IMR-90 (cell line): ENCODE data around the gene OR5AC2. TPM values are rescaled to one million over a fixed set of nuclear protein-coding genes. Genes with fewer than 3 reads are reported as not detected.

ENCODE experiments used
- ATAC-seq: fragments of 200-7000 bp; cut with Tn5 transposase; 2 replicates; pipeline ENCODE4 v1.9.1; 2020; ENCODE audit warnings: low read depth, mild to moderate bottlenecking, moderate library complexity
- BruUV-seq: library from RNA; stranded (reverse); fragments of 400-500 nt; replicated peaks from 2 replicates; lab custom pipeline; 2021; lab: Mats Ljungman, UMichigan
- CTCF ChIA-PET: fragments of 300-600 bp; formaldehyde crosslinking; extraction: SDS; loops from one replicate; lab custom pipeline; 2021; ENCODE audit warnings: antibody characterized with exemption; lab: Yijun Ruan, JAX
- POLR2A ChIA-PET: fragments of 300-600 bp; sonication (Branson Sonifier 250); formaldehyde crosslinking; loops from one replicate; lab custom pipeline; 2022; ENCODE audit warnings: antibody characterized with exemption; ENCODE audit not compliant: unreplicated experiment; lab: Charles Lee
- DNase-seq: peaks from one replicate; pipeline ENCODE4 v3.0.0; 2013
- H2AFZ ChIP-seq: replicated peaks from 2 replicates; pipeline ENCODE3; 2013; ENCODE audit warnings: low read length, mild to moderate bottlenecking; ENCODE audit not compliant: poor library complexity
- H2AK5ac ChIP-seq: 2 replicates; pipeline ENCODE4 v1.6.1; 2013; ENCODE audit warnings: low read depth, low read length, inconsistent platforms
- H2AK9ac ChIP-seq: replicated peaks from 2 replicates; pipeline ENCODE3; 2013; ENCODE audit warnings: mild to moderate bottlenecking, low read depth, low read length, moderate library complexity; ENCODE audit not compliant: poor library complexity
- H2BK120ac ChIP-seq: 2 replicates; pipeline ENCODE4 v1.6.1; 2013; ENCODE audit warnings: low read depth, low read length, inconsistent platforms
- H2BK15ac ChIP-seq: 3 replicates; pipeline ENCODE4 v1.6.1; 2013; ENCODE audit warnings: low read depth, low read length, inconsistent platforms
- H2BK20ac ChIP-seq: 2 replicates; pipeline ENCODE4 v1.6.1; 2013; ENCODE audit warnings: low read depth, mild to moderate bottlenecking, inconsistent platforms, low read length, moderate library complexity
- H2BK5ac ChIP-seq: 2 replicates; pipeline ENCODE4 v1.6.1; 2013; ENCODE audit warnings: mild to moderate bottlenecking, low read depth, low read length, inconsistent platforms; ENCODE audit not compliant: poor library complexity, severe bottlenecking
- H3K14ac ChIP-seq: replicated peaks from 2 replicates; pipeline ENCODE4 v1.6.1; 2013; ENCODE audit warnings: low read depth, low read length, inconsistent platforms
- H3K18ac ChIP-seq: 2 replicates; pipeline ENCODE4 v1.6.1; 2013; ENCODE audit warnings: low read depth, low read length, control low read depth
- H3K23ac ChIP-seq: 2 replicates; pipeline ENCODE4 v1.6.1; 2013; ENCODE audit warnings: low read depth, low read length, inconsistent platforms
- H3K27ac ChIP-seq: 2 replicates; pipeline ENCODE4 v1.5.1; 2013; ENCODE audit warnings: mild to moderate bottlenecking, control low read depth, low read length; ENCODE audit not compliant: insufficient read depth
- H3K27me3 ChIP-seq: 2 replicates; pipeline ENCODE4 v1.6.1; 2013; ENCODE audit warnings: low read length; ENCODE audit not compliant: control insufficient read depth, insufficient read depth
- H3K36me3 ChIP-seq: 2 replicates; pipeline ENCODE4 v1.6.1; 2013; ENCODE audit warnings: low read length, mixed read lengths; ENCODE audit not compliant: control insufficient read depth, insufficient read depth
- H3K4ac ChIP-seq: 2 replicates; pipeline ENCODE4 v1.6.1; 2013; ENCODE audit warnings: low read depth, low read length, inconsistent platforms
- H3K4me1 ChIP-seq: 2 replicates; pipeline ENCODE4 v1.6.1; 2013; ENCODE audit warnings: low read length, mixed read lengths; ENCODE audit not compliant: control insufficient read depth, insufficient read depth
- H3K4me2 ChIP-seq: 2 replicates; pipeline ENCODE4 v1.6.1; 2013; ENCODE audit warnings: low read depth, mild to moderate bottlenecking, control low read depth, low read length, moderate library complexity
- H3K4me3 ChIP-seq: 2 replicates; pipeline ENCODE4 v1.5.1; 2013; ENCODE audit warnings: low read depth, mild to moderate bottlenecking, control low read depth, low read length, moderate library complexity; ENCODE audit not compliant: insufficient read depth
- H3K56ac ChIP-seq: 2 replicates; pipeline ENCODE4 v1.6.1; 2013; ENCODE audit warnings: low read length, inconsistent platforms; ENCODE audit not compliant: insufficient read depth; ENCODE audit errors: extremely low read depth
- H3K79me1 ChIP-seq, 2 experiments: 2 replicates each; pipeline ENCODE4 v1.6.1; 2013; ENCODE audit warnings: low read length in 2 of 2, inconsistent platforms in 1 of 2, low read depth in 1 of 2
- H3K9ac ChIP-seq: 2 replicates; pipeline ENCODE4 v1.6.1; 2013; ENCODE audit warnings: low read depth, low read length, control low read depth
- H3K9me1 ChIP-seq: 2 replicates; pipeline ENCODE4 v1.6.1; 2013; ENCODE audit warnings: low read length, inconsistent platforms; ENCODE audit not compliant: insufficient read depth
- H3K9me3 ChIP-seq: 2 replicates; pipeline ENCODE4 v1.6.1; 2013; ENCODE audit warnings: low read length; ENCODE audit not compliant: control insufficient read depth, insufficient read depth
- H4K20me1 ChIP-seq: 2 replicates; pipeline ENCODE4 v1.6.1; 2013; ENCODE audit warnings: low read length, inconsistent platforms; ENCODE audit not compliant: insufficient read depth
- H4K5ac ChIP-seq: 2 replicates; pipeline ENCODE4 v1.6.1; 2013; ENCODE audit warnings: mild to moderate bottlenecking, low read depth, low read length, control low read depth
- H4K8ac ChIP-seq, 2 experiments: 2 replicates each; pipeline ENCODE4 v1.6.1; 2013; ENCODE audit warnings: low read depth in 2 of 2, low read length in 2 of 2, control low read depth in 1 of 2, inconsistent platforms in 1 of 2
- H4K91ac ChIP-seq: 2 replicates; pipeline ENCODE4 v1.6.1; 2013; ENCODE audit warnings: low read depth, low read length, inconsistent platforms; ENCODE audit not compliant: insufficient read depth
- BHLHE40 ChIP-seq: fragments of 150-350 bp; IDR thresholded peaks from 2 replicates; pipeline ENCODE4 v1.6.1; 2016; ENCODE audit warnings: mild to moderate bottlenecking, low read depth, low read length
- CEBPB ChIP-seq: IDR thresholded peaks from 2 replicates; pipeline ENCODE4 v1.6.1; 2012; ENCODE audit warnings: low read depth, low read length, improper control_type of control experiment
- CHD1 ChIP-seq: IDR thresholded peaks from 2 replicates; pipeline ENCODE4 v1.6.1; 2012; ENCODE audit warnings: low read depth, low read length, improper control_type of control experiment
- CTCF ChIP-seq: conservative IDR thresholded peaks from 2 replicates; pipeline ENCODE4 v1.5.1; 2012; ENCODE audit warnings: mild to moderate bottlenecking, low read depth, low read length, improper control_type of control experiment
- ELK1 ChIP-seq: fragments of 150-350 bp; IDR thresholded peaks from 2 replicates; pipeline ENCODE4 v1.6.1; 2016; ENCODE audit warnings: low read depth, mild to moderate bottlenecking, low read length, moderate library complexity, borderline replicate concordance
- FOS ChIP-seq: fragments of 150-350 bp; IDR thresholded peaks from 2 replicates; pipeline ENCODE4 v1.6.1; 2016; ENCODE audit warnings: low read depth, low read length
- MAFK ChIP-seq: IDR thresholded peaks from 2 replicates; pipeline ENCODE4 v1.6.1; 2012; ENCODE audit warnings: low read depth, low read length, improper control_type of control experiment
- MAZ ChIP-seq: IDR thresholded peaks from 2 replicates; pipeline ENCODE4 v1.6.1; 2012; ENCODE audit warnings: low read depth, mild to moderate bottlenecking, low read length, improper control_type of control experiment, moderate library complexity, borderline replicate concordance
- MXI1 ChIP-seq: IDR thresholded peaks from 2 replicates; pipeline ENCODE4 v1.6.1; 2012; ENCODE audit warnings: low read depth, mild to moderate bottlenecking, low read length, moderate library complexity, borderline replicate concordance
- NFE2L2 ChIP-seq: fragments of 150-350 bp; IDR thresholded peaks from 2 replicates; pipeline ENCODE4 v1.6.1; 2016; ENCODE audit warnings: low read depth, mild to moderate bottlenecking, low read length
- POLR2A ChIP-seq: IDR thresholded peaks from 2 replicates; pipeline ENCODE4 v1.6.1; 2012; ENCODE audit warnings: mild to moderate bottlenecking, low read depth, low read length
- RAD21 ChIP-seq: IDR thresholded peaks from 2 replicates; pipeline ENCODE4 v1.6.1; 2012; ENCODE audit warnings: low read length, improper control_type of control experiment
- RCOR1 ChIP-seq: IDR thresholded peaks from 2 replicates; pipeline ENCODE4 v1.6.1; 2012; ENCODE audit warnings: mild to moderate bottlenecking, low read length, improper control_type of control experiment; ENCODE audit not compliant: insufficient replicate concordance
- RFX5 ChIP-seq: IDR thresholded peaks from 2 replicates; pipeline ENCODE4 v1.8.0; 2012; ENCODE audit warnings: low read depth, mild to moderate bottlenecking, low read length, moderate library complexity
- SMC3 ChIP-seq: fragments of 150-350 bp; IDR thresholded peaks from 2 replicates; pipeline ENCODE4 v1.6.1; 2016; ENCODE audit warnings: low read depth, mild to moderate bottlenecking, antibody characterized with exemption, low read length, moderate library complexity
- USF2 ChIP-seq: fragments of 150-350 bp; IDR thresholded peaks from 2 replicates; pipeline ENCODE4 v1.6.1; 2017; ENCODE audit warnings: mild to moderate bottlenecking, antibody characterized with exemption, low read length, low read depth
- WGBS, 2 experiments: methylation state at CpG; one replicate each; pipeline versions ENCODE4 v1.1.5 to v1.1.7; 2013; ENCODE audit warnings: missing lambda C conversion rate in 2 of 2; ENCODE audit not compliant: insufficient read length in 1 of 2; ENCODE audit errors: extremely low coverage in 2 of 2; 5-methylcytosine and 5-hydroxymethylcytosine counted together
- dilution Hi-C: fragments of 300-500 bp; cut with HindIII; formaldehyde crosslinking; loops from one replicate; pipeline ENCODE4 v1.14.3; 2018; ENCODE audit warnings: low sequenced_read_pairs; ENCODE audit not compliant: unreplicated experiment
- in situ Hi-C: fragments of 300-500 bp; cut with MboI; formaldehyde crosslinking; loops from 3 replicates; pipeline ENCODE4 v1.14.3; 2019; ENCODE audit warnings: low sequenced_read_pairs, inconsistent platforms, mixed read lengths
- intact Hi-C: fragments of 100-400 bp; cut with micrococcal nuclease; formaldehyde crosslinking; loops from 2 replicates; pipeline ENCODE4 v1.10.0; 2022
- polyA plus RNA-seq, 3 experiments: library from polyadenylated mRNA; depleted of rRNA; stranded (reverse); fragments of >200 nt; gene quantifications; 2 replicates each; pipeline ENCODE4 v1.2.3, GENCODE V29; 2012; ENCODE audit warnings: low replicate concordance in 1 of 3
- total RNA-seq: library from RNA; depleted of rRNA; stranded (reverse); fragments of >200 nt; gene quantifications from 2 replicates; pipeline ENCODE4 v1.2.3, GENCODE V29; 2012

Gene OR5AC2
- total and polyA plus RNA-seq, 2 of the 4 experiments (the other 2 are of a cell fraction) = not detected

GRCh38 chr3:98049271-98049670 is 37.7 kb upstream of the OR5AC2 start:
- Histone ChIP-seq H3K18ac (no peak overlapping the region), H3K9me1 (no peaks in the 10 kb centered on the region), H3K27me3 (0 out of 2 replicates have a peak, but pooled peaks cover 2% of the 10 kb centered on the region), H3K4ac (no peak overlapping the region), H3K14ac (no peak overlapping the region), H2BK5ac (no peak overlapping the region), H2BK15ac (no peak overlapping the region), H2BK120ac (no peak overlapping the region), H2AK5ac (no peak overlapping the region), H2AFZ (no peak overlapping the region), H3K4me3 (no peak overlapping the region), H3K36me3 (no peaks in the 10 kb centered on the region), H4K5ac (no peak overlapping the region), H4K20me1 (no peaks in the 10 kb centered on the region), H3K9ac (no peak overlapping the region), H3K79me1 (no peaks in the 10 kb centered on the region), H4K8ac (no peak overlapping the region), H2BK20ac (no peak overlapping the region), H3K4me2 (no peak overlapping the region), H4K91ac (no peak overlapping the region), H3K27ac (no peak overlapping the region), H2AK9ac (no peak overlapping the region), H3K9me3 (no peaks in the 10 kb centered on the region), H3K23ac (no peak overlapping the region), H3K56ac (no peak overlapping the region), H3K4me1 (no peaks in the 10 kb centered on the region)
- no CpG with 5 or more reads among the region's 1 CpG for WGBS, 2 experiments
- TF ChIP-seq ELK1 = no peak
- TF ChIP-seq FOS = no peak
- no peak for TF ChIP-seq USF2
- no peak for TF ChIP-seq MXI1
- TF ChIP-seq CEBPB = no peak
- TF ChIP-seq RCOR1 = no peak
- no peak for TF ChIP-seq RFX5
- no peak for TF ChIP-seq BHLHE40
- no peak for TF ChIP-seq CTCF
- TF ChIP-seq POLR2A = no peak
- no peak for TF ChIP-seq NFE2L2
- TF ChIP-seq MAFK = no peak
- no peak for TF ChIP-seq MAZ
- TF ChIP-seq SMC3 = no peak
- TF ChIP-seq CHD1 = no peak
- TF ChIP-seq RAD21 = no peak
- DNase-seq (no peak), ATAC-seq (no peak)
- intact Hi-C loops = no loop called here
- BruUV-seq = no TSS peak
- dilution Hi-C loops = loop anchor here (25.0 kb wide), 1 partner anchor 288 kb away; no protein-coding TSS in a partner anchor
- in situ Hi-C loops = no loop called here
- POLR2A ChIA-PET = no interaction called here
- CTCF ChIA-PET = no interaction called here
